ENCODE measurements around the gene CCDC85C. TPM values are rescaled to one million over a fixed set of nuclear protein-coding genes. Genes with fewer than 3 reads are reported as not detected.

Gene CCDC85C
- total and polyA plus RNA-seq, 2 experiments from 2014 or later: 4.5 to 24.9 TPM

DNA sequence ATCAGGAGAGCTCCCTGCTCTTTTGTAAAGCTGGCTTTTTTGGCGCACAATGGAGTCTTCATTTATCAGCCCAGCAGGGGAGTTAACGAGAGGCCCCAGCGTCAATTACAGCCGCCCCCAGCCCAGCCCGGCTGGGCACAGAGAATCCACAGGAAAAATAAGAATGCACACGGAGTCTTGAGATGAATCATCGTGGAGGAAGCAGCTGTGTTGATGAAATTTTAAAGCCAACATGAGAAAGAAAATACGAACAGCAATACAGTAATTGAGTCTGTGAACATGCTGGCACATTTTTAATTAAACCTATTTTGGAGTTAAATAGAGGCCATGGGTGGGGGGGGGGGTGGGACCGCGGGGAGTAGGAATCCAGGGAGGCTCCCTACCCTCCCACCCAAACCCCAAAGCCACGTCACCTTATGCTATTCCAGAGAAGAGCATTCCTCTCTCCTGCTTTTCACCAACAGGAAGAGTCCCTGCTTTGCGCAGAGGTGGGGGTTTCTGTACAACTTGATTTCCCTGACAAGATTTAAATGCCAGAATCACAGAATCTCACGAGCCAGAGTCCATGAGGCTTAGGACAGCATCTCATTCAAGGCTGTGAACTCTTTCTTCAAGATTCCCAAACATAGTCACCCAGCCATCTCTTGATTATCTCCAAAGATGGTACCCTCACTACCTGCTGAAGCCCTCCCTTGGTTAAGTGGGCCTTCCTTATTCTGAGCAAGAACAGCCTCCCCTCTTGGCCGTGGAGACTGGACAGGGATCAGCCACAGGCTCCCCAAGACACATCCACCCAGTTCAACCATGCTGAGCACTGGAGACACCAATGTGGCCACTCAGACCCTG, 72.5 kb downstream of the CCDC85C start:
- Mint-ChIP-seq H3K4me3 (peak overlapping the region; percentile 44; the same call in 2 of the 3 replicates), H3K27me3 (ENCODE audit: insufficient read depth, low read depth, poor library complexity) (peaks cover 15% of the 10 kb centered on the region), H3K36me3 (ENCODE audit: low read depth) (no peaks in the 10 kb centered on the region), H3K4me1 (peaks cover 29% of the 10 kb centered on the region), H3K27ac (peak overlapping the region; percentile 66; the same call in 1 of the 2 replicates), H3K9me3 (no peaks in the 10 kb centered on the region)
- peak overlapping the region; percentile 49; the same call in 1 of the 2 replicates for H3K4me2 ChIP-seq
- TF ChIP-seq, protein P1, sequence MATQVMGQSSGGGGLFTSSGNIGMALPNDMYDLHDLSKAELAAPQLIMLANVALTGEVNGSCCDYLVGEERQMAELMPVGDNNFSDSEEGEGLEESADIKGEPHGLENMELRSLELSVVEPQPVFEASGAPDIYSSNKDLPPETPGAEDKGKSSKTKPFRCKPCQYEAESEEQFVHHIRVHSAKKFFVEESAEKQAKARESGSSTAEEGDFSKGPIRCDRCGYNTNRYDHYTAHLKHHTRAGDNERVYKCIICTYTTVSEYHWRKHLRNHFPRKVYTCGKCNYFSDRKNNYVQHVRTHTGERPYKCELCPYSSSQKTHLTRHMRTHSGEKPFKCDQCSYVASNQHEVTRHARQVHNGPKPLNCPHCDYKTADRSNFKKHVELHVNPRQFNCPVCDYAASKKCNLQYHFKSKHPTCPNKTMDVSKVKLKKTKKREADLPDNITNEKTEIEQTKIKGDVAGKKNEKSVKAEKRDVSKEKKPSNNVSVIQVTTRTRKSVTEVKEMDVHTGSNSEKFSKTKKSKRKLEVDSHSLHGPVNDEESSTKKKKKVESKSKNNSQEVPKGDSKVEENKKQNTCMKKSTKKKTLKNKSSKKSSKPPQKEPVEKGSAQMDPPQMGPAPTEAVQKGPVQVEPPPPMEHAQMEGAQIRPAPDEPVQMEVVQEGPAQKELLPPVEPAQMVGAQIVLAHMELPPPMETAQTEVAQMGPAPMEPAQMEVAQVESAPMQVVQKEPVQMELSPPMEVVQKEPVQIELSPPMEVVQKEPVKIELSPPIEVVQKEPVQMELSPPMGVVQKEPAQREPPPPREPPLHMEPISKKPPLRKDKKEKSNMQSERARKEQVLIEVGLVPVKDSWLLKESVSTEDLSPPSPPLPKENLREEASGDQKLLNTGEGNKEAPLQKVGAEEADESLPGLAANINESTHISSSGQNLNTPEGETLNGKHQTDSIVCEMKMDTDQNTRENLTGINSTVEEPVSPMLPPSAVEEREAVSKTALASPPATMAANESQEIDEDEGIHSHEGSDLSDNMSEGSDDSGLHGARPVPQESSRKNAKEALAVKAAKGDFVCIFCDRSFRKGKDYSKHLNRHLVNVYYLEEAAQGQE (IDR thresholded peaks at IDR 0.05; ENCODE audit: unreplicated experiment): no peak
- TF ChIP-seq, protein P2, sequence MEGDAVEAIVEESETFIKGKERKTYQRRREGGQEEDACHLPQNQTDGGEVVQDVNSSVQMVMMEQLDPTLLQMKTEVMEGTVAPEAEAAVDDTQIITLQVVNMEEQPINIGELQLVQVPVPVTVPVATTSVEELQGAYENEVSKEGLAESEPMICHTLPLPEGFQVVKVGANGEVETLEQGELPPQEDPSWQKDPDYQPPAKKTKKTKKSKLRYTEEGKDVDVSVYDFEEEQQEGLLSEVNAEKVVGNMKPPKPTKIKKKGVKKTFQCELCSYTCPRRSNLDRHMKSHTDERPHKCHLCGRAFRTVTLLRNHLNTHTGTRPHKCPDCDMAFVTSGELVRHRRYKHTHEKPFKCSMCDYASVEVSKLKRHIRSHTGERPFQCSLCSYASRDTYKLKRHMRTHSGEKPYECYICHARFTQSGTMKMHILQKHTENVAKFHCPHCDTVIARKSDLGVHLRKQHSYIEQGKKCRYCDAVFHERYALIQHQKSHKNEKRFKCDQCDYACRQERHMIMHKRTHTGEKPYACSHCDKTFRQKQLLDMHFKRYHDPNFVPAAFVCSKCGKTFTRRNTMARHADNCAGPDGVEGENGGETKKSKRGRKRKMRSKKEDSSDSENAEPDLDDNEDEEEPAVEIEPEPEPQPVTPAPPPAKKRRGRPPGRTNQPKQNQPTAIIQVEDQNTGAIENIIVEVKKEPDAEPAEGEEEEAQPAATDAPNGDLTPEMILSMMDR (conservative IDR thresholded peaks at IDR 0.05; ENCODE audit: low read depth in 2 of 2): no peak
- TF ChIP-seq, protein P3, sequence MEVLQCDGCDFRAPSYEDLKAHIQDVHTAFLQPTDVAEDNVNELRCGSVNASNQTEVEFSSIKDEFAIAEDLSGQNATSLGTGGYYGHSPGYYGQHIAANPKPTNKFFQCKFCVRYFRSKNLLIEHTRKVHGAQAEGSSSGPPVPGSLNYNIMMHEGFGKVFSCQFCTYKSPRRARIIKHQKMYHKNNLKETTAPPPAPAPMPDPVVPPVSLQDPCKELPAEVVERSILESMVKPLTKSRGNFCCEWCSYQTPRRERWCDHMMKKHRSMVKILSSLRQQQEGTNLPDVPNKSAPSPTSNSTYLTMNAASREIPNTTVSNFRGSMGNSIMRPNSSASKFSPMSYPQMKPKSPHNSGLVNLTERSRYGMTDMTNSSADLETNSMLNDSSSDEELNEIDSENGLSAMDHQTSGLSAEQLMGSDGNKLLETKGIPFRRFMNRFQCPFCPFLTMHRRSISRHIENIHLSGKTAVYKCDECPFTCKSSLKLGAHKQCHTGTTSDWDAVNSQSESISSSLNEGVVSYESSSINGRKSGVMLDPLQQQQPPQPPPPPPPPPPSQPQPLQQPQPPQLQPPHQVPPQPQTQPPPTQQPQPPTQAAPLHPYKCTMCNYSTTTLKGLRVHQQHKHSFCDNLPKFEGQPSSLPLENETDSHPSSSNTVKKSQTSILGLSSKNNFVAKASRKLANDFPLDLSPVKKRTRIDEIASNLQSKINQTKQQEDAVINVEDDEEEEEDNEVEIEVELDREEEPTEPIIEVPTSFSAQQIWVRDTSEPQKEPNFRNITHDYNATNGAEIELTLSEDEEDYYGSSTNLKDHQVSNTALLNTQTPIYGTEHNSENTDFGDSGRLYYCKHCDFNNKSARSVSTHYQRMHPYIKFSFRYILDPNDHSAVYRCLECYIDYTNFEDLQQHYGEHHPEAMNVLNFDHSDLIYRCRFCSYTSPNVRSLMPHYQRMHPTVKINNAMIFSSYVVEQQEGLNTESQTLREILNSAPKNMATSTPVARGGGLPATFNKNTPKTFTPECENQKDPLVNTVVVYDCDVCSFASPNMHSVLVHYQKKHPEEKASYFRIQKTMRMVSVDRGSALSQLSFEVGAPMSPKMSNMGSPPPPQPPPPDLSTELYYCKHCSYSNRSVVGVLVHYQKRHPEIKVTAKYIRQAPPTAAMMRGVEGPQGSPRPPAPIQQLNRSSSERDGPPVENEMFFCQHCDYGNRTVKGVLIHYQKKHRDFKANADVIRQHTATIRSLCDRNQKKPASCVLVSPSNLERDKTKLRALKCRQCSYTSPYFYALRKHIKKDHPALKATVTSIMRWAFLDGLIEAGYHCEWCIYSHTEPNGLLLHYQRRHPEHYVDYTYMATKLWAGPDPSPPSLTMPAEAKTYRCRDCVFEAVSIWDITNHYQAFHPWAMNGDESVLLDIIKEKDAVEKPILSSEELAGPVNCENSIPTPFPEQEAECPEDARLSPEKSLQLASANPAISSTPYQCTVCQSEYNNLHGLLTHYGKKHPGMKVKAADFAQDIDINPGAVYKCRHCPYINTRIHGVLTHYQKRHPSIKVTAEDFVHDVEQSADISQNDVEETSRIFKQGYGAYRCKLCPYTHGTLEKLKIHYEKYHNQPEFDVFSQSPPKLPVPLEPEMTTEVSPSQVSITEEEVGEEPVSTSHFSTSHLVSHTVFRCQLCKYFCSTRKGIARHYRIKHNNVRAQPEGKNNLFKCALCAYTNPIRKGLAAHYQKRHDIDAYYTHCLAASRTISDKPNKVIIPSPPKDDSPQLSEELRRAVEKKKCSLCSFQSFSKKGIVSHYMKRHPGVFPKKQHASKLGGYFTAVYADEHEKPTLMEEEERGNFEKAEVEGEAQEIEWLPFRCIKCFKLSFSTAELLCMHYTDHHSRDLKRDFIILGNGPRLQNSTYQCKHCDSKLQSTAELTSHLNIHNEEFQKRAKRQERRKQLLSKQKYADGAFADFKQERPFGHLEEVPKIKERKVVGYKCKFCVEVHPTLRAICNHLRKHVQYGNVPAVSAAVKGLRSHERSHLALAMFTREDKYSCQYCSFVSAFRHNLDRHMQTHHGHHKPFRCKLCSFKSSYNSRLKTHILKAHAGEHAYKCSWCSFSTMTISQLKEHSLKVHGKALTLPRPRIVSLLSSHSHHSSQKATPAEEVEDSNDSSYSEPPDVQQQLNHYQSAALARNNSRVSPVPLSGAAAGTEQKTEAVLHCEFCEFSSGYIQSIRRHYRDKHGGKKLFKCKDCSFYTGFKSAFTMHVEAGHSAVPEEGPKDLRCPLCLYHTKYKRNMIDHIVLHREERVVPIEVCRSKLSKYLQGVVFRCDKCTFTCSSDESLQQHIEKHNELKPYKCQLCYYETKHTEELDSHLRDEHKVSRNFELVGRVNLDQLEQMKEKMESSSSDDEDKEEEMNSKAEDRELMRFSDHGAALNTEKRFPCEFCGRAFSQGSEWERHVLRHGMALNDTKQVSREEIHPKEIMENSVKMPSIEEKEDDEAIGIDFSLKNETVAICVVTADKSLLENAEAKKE (CRISPR knock-in tag; IDR thresholded peaks at IDR 0.05): no peak
- no peak for TF ChIP-seq NANOG (IDR thresholded peaks at IDR 0.05; ENCODE audit: borderline replicate concordance)
- no peak for TF ChIP-seq EZH2phosphoT487 (IDR thresholded peaks at IDR 0.05; ENCODE audit: unreplicated experiment)
- TF ChIP-seq JUNB (IDR thresholded peaks at IDR 0.05; ENCODE audit: unreplicated experiment): no peak
- TF ChIP-seq EZH2 (IDR thresholded peaks at IDR 0.05; ENCODE audit: low read depth, unreplicated experiment): no peak
- no peak for TF ChIP-seq CREB1 (CRISPR knock-in tag; IDR thresholded peaks at IDR 0.05; ENCODE audit: low read depth)
- TF ChIP-seq ZNF331 (CRISPR knock-in tag; IDR thresholded peaks at IDR 0.05; ENCODE audit: low read depth): no peak
- TF ChIP-seq ZNF114 (CRISPR knock-in tag; IDR thresholded peaks at IDR 0.05): no peak
- TF ChIP-seq, protein P4, sequence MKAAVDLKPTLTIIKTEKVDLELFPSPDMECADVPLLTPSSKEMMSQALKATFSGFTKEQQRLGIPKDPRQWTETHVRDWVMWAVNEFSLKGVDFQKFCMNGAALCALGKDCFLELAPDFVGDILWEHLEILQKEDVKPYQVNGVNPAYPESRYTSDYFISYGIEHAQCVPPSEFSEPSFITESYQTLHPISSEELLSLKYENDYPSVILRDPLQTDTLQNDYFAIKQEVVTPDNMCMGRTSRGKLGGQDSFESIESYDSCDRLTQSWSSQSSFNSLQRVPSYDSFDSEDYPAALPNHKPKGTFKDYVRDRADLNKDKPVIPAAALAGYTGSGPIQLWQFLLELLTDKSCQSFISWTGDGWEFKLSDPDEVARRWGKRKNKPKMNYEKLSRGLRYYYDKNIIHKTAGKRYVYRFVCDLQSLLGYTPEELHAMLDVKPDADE (IDR thresholded peaks at IDR 0.05): no peak
- TF ChIP-seq POLR2AphosphoS5 (IDR thresholded peaks at IDR 0.05; ENCODE audit: low read depth): no peak
- no peak for TF ChIP-seq STAT1 (IDR thresholded peaks at IDR 0.05; ENCODE audit: unreplicated experiment)
- no peaks in the 10 kb centered on the region for H4K20me1 ChIP-seq (replicated peaks; ENCODE audit: insufficient read depth)
- peaks cover 5% of the 10 kb centered on the region for H3K79me2 ChIP-seq (replicated peaks; ENCODE audit: insufficient read depth)
- DNase-seq (ENCODE audit: low spot score) (peak; percentile 53), ATAC-seq (peak; percentile 46)
- H3K4me3 ChIP-seq: peak overlapping the region; percentile 29; the same call in 1 of the 2 replicates
- no peaks in the 10 kb centered on the region for H3K36me3 ChIP-seq (ENCODE audit: insufficient read depth)
- peak overlapping the region; percentile 63; the same call in 1 of the 2 replicates for H3K27ac ChIP-seq (ENCODE audit: low read depth)
- H3F3A ChIP-seq (replicated peaks; ENCODE audit: low read depth): 0 out of 2 replicates have a peak, but pooled peaks cover 3% of the 10 kb centered on the region
- no peaks in the 10 kb centered on the region for H3K27me3 ChIP-seq (ENCODE audit: insufficient read depth)
- H2AFZ ChIP-seq: no peak overlapping the region
- H3K9me2 ChIP-seq (ENCODE audit: insufficient read depth): no peaks in the 10 kb centered on the region
- H3K4me1 ChIP-seq (ENCODE audit: insufficient read depth): peaks cover 15% of the 10 kb centered on the region
